Transverse colon (tissue), 4 donors: ENCODE results near the gene CCRL2. TPM values are rescaled to one million over a fixed set of nuclear protein-coding genes. Genes with fewer than 3 reads are reported as not detected.

Experiments used
- DNase-seq: peaks from one replicate; pipeline ENCODE4 v3.0.0-alpha.2; 2019
- H3K27ac ChIP-seq, 4 donors: fragments of 200-600 bp; sonication (generic); 2 replicates each; pipeline ENCODE4 v1.5.1; 2016 to 2018; ENCODE audit warnings: inconsistent platforms in 4 of 4
- H3K27me3 ChIP-seq: fragments of 200-600 bp; sonication (generic); 2 replicates; pipeline ENCODE4 v1.5.1; 2017; ENCODE audit warnings: inconsistent platforms
- H3K36me3 ChIP-seq, 4 donors: fragments of 200-600 bp; sonication (generic); 2 replicates each; pipeline ENCODE4 v1.5.1; 2017 to 2019; ENCODE audit warnings: inconsistent platforms in 4 of 4
- H3K4me1 ChIP-seq, 4 donors: fragments of 200-600 bp; sonication (generic); 2 replicates each; pipeline ENCODE4 v1.5.1; 2017 to 2020; ENCODE audit warnings: inconsistent platforms in 4 of 4
- H3K4me3 ChIP-seq, 4 donors: fragments of 200-600 bp; sonication (generic); 1 replicate in 1 of 4; 2 replicates in 3 of 4; pipeline versions ENCODE4 v1.5.1 to v1.6.1; 2017 to 2019; ENCODE audit warnings: inconsistent platforms in 4 of 4
- H3K9me3 ChIP-seq, 2 donors: fragments of 200-600 bp; sonication (generic); 2 replicates each; pipeline ENCODE4 v1.5.1; 2017 to 2019; ENCODE audit warnings: inconsistent platforms in 2 of 2
- CTCF ChIP-seq, 5 experiments: fragments of 200-600 bp in 3 of 5; fragments of 450-650 bp in 2 of 5; sonication (generic) in 3 of 5; IDR thresholded peaks; 1 replicate in 2 of 5; 2 replicates in 3 of 5; pipeline ENCODE4 v1.5.1; 2016 to 2017; ENCODE audit warnings: antibody characterized with exemption in 5 of 5, inconsistent platforms in 3 of 5, mild to moderate bottlenecking in 2 of 5, moderate library complexity in 1 of 5
- EP300 ChIP-seq: sonication (generic); formaldehyde crosslinking; IDR thresholded peaks from one replicate; pipeline ENCODE4 v1.6.1; 2017; ENCODE audit warnings: antibody characterized with exemption, low read depth
- POLR2A ChIP-seq: fragments of 450-650 bp; IDR thresholded peaks from one replicate; pipeline ENCODE4 v1.6.1; 2016; ENCODE audit warnings: antibody characterized with exemption, mild to moderate bottlenecking, moderate library complexity
- POLR2AphosphoS5 ChIP-seq, 3 donors: sonication (generic); formaldehyde crosslinking; IDR thresholded peaks; one replicate each; pipeline ENCODE4 v1.6.1; 2016; ENCODE audit warnings: antibody characterized with exemption in 3 of 3
- WGBS, 2 donors: methylation state at CpG; one replicate each; pipeline ENCODE4 v1.1.5; 2018; ENCODE audit warnings: low coverage in 1 of 2; 5-methylcytosine and 5-hydroxymethylcytosine counted together
- in situ Hi-C, 4 donors: fragments of 200-750 bp; cut with MboI; loops; one replicate each; pipeline versions ENCODE4 v1.15.0 to v1.15.1; 2017; ENCODE audit warnings: low sequenced_read_pairs in 3 of 4, low pct_ligation_motif_present in 1 of 4, low pct_unique_long_range_greater_than_20kb in 1 of 4
- intact Hi-C: fragments of 100-400 bp; cut with DNase I; formaldehyde crosslinking; loops from one replicate; pipeline ENCODE4 v1.15.1; 2023; ENCODE audit warnings: low total_unique reads
- total RNA-seq, 4 donors: library from RNA; depleted of rRNA; stranded (reverse); fragments of >200 nt; gene quantifications; one replicate each; pipeline ENCODE4 v1.1.0, GENCODE V29; 2016

The CCRL2 gene
- total RNA-seq, 4 donors from 2014 or later: 2.6 to 13.9 (median 9.8) TPM

GRCh38 chr3:46412786-46413298 lies 5.8 kb downstream of the CCRL2 start:
- TF ChIP-seq CTCF (IDR thresholded peaks at IDR 0.05) (no peak), POLR2A (no peak), EP300 (no peak), POLR2AphosphoS5 (IDR thresholded peaks at IDR 0.05) (no peak)
- Histone ChIP-seq H3K27me3 (no peaks in the 10 kb centered on the region), H3K4me1 (peaks cover 0 to 27% (median 5%) of the 10 kb centered on the region in 4 donors), H3K27ac (no peak overlapping the region), H3K9me3 (no peaks in the 10 kb centered on the region), H3K36me3 (no peaks in the 10 kb centered on the region), H3K4me3 (no peak overlapping the region)
- intact Hi-C loops (no loop called here), in situ Hi-C loops (no loop called here)
- DNase-seq: no peak
- WGBS, 2 donors: 47 to 62% methylated on average over 2 to 3 of the region's 3 CpGs

- TF ChIP-seq POLR2A (no peak), POLR2AphosphoS5 (IDR thresholded peaks at IDR 0.05) (no peak), CTCF (IDR thresholded peaks at IDR 0.05) (no peak), EP300 (no peak)
- DNase-seq: no peak
- Histone ChIP-seq H3K36me3 (no peaks in the 10 kb centered on the region), H3K4me3 (no peak overlapping the region), H3K9me3 (no peaks in the 10 kb centered on the region), H3K4me1 (peaks cover 0 to 17% (median 4%) of the 10 kb centered on the region in 4 donors), H3K27me3 (no peaks in the 10 kb centered on the region), H3K27ac (no peak overlapping the region)
- intact Hi-C loops (no loop called here), in situ Hi-C loops (no loop called here)
- 79 to 100% methylated on average over 1 to 5 of the region's 5 CpGs for WGBS, 2 donors
Measured at GRCh38 chr3:46413951-46414350, 6.9 kb downstream of the CCRL2 start.

GRCh38 chr3:46414739-46415138 lies 7.7 kb downstream of the CCRL2 start:
- intact Hi-C loops: no loop called here
- in situ Hi-C loops: no loop called here
- no peak for DNase-seq
- no peaks in the 10 kb centered on the region for H3K36me3 ChIP-seq
- H3K9me3 ChIP-seq: no peaks in the 10 kb centered on the region
- TF ChIP-seq EP300 (no peak), CTCF (IDR thresholded peaks at IDR 0.05) (no peak), POLR2AphosphoS5 (IDR thresholded peaks at IDR 0.05) (no peak), POLR2A (no peak)
- H3K4me1 ChIP-seq: peaks cover 0 to 13% (median 4%) of the 10 kb centered on the region in 4 donors
- H3K27me3 ChIP-seq: no peaks in the 10 kb centered on the region
- 57 to 81% methylated on average over 2 to 4 of the region's 4 CpGs for WGBS, 2 donors
- H3K27ac ChIP-seq: no peak overlapping the region
- no peak overlapping the region for H3K4me3 ChIP-seq

GRCh38 chr3:46416125-46416810 lies 9.2 kb downstream of the CCRL2 start:
- no peaks in the 10 kb centered on the region for H3K36me3 ChIP-seq
- DNase-seq: no peak
- H3K27me3 ChIP-seq: no peaks in the 10 kb centered on the region
- no peak overlapping the region for H3K4me3 ChIP-seq
- no peak overlapping the region for H3K27ac ChIP-seq
- H3K4me1 ChIP-seq: peaks cover 0 to 13% (median 4%) of the 10 kb centered on the region in 4 donors
- no peaks in the 10 kb centered on the region for H3K9me3 ChIP-seq
- intact Hi-C loops (no loop called here), in situ Hi-C loops (no loop called here)
- WGBS, 2 donors: 30 to 50% methylated on average over 2 to 10 of the region's 10 CpGs
- TF ChIP-seq EP300 (no peak), POLR2A (no peak), CTCF (IDR thresholded peaks at IDR 0.05) (no peak), POLR2AphosphoS5 (IDR thresholded peaks at IDR 0.05) (no peak)
